Keratinocyte (primary cell): ENCODE data around the gene RLBP1. TPM values are rescaled to one million over a fixed set of nuclear protein-coding genes. Genes with fewer than 3 reads are reported as not detected.

ENCODE experiments used
- DNase-seq: peaks from one replicate; pipeline ENCODE4 v3.0.0-alpha.2; 2011; ENCODE audit warnings: low read depth, missing footprints, low spot score
- FAIRE-seq: peaks from 2 replicates; lab custom pipeline; 2011; peaks lifted over from hg19 to GRCh38; lab: Jason Lieb, UNC
- H2AFZ ChIP-seq: 2 replicates; pipeline ENCODE4 v1.6.0; 2012; ENCODE audit warnings: low read length, control low read depth, inconsistent platforms; ENCODE audit not compliant: control insufficient read depth
- H3K27ac ChIP-seq: 2 replicates; pipeline ENCODE4 v1.5.1; 2011; ENCODE audit warnings: low read length; ENCODE audit not compliant: control insufficient read depth, insufficient read depth
- H3K27me3 ChIP-seq: 3 replicates; pipeline ENCODE4 v1.6.0; 2011; ENCODE audit warnings: low read length; ENCODE audit not compliant: control insufficient read depth, insufficient read depth; ENCODE audit errors: extremely low read depth
- H3K36me3 ChIP-seq, 2 experiments: 2 replicates in 1 of 2; 3 replicates in 1 of 2; pipeline ENCODE4 v1.5.1; 2011; ENCODE audit warnings: low read length in 2 of 2, mild to moderate bottlenecking in 1 of 2; ENCODE audit not compliant: control insufficient read depth in 2 of 2, insufficient read depth in 2 of 2; ENCODE audit errors: extremely low read depth in 1 of 2
- H3K4me1 ChIP-seq: 3 replicates; pipeline ENCODE4 v1.5.1; 2011; ENCODE audit warnings: low read length; ENCODE audit not compliant: control insufficient read depth, insufficient read depth; ENCODE audit errors: extremely low read depth
- H3K4me2 ChIP-seq: 3 replicates; pipeline ENCODE4 v1.6.0; 2011; ENCODE audit warnings: low read depth, low read length; ENCODE audit not compliant: control insufficient read depth, insufficient read depth; ENCODE audit errors: extremely low read depth
- H3K4me3 ChIP-seq, 3 experiments: fragments of 200-600 bp in 1 of 3; sonication (generic) in 1 of 3; 2 replicates in 2 of 3; 3 replicates in 1 of 3; pipeline ENCODE4 v1.5.1; 2011 to 2016; ENCODE audit warnings: low read length in 3 of 3, mild to moderate bottlenecking in 3 of 3, control low read depth in 2 of 3, inconsistent platforms in 1 of 3, low read depth in 1 of 3, mixed read lengths in 1 of 3, mixed run types in 1 of 3, moderate library complexity in 1 of 3; ENCODE audit not compliant: control insufficient read depth in 2 of 3, insufficient read depth in 2 of 3; ENCODE audit errors: extremely low read depth in 1 of 3
- H3K79me2 ChIP-seq: 2 replicates; pipeline ENCODE4 v1.6.0; 2012; ENCODE audit warnings: low read length; ENCODE audit not compliant: control insufficient read depth, insufficient read depth
- H3K9ac ChIP-seq: 3 replicates; pipeline ENCODE4 v1.6.0; 2011; ENCODE audit warnings: low read length; ENCODE audit not compliant: control insufficient read depth, insufficient read depth; ENCODE audit errors: extremely low read depth
- H3K9me1 ChIP-seq: 3 replicates; pipeline ENCODE4 v1.6.0; 2011; ENCODE audit warnings: low read length; ENCODE audit not compliant: control insufficient read depth, insufficient read depth; ENCODE audit errors: extremely low read depth
- H3K9me3 ChIP-seq: 2 replicates; pipeline ENCODE4 v1.5.1; 2012; ENCODE audit warnings: low read depth, low read length; ENCODE audit not compliant: control insufficient read depth
- H4K20me1 ChIP-seq: 3 replicates; pipeline ENCODE4 v1.6.0; 2011; ENCODE audit warnings: low read length; ENCODE audit not compliant: control insufficient read depth, insufficient read depth; ENCODE audit errors: extremely low read depth
- EZH2 ChIP-seq: IDR thresholded peaks from one replicate; pipeline ENCODE4 v1.6.1; 2012; ENCODE audit warnings: inconsistent platforms, mild to moderate bottlenecking, low read length, moderate library complexity
- dilution Hi-C: fragments of 300-500 bp; cut with MboI; formaldehyde crosslinking; loops from one replicate; pipeline ENCODE4 v1.7.0; 2020; ENCODE audit warnings: low sequenced_read_pairs; ENCODE audit not compliant: extremely low pct_ligation_motif_present
- polyA plus RNA-seq, 5 experiments: library from polyadenylated mRNA; depleted of rRNA in 3 of 5; stranded (reverse) in 3 of 5; stranded (forward) in 1 of 5; unstranded in 1 of 5; fragments of >200 nt; gene quantifications; 1 replicate in 1 of 5; 2 replicates in 3 of 5; 3 replicates in 1 of 5; pipeline versions ENCODE4 v1.2.1 to v1.2.3, GENCODE V29; 2011 to 2012; ENCODE audit warnings: missing spikeins in 2 of 5, low read depth in 1 of 5, low replicate concordance in 1 of 5
- TF ChIP-seq, protein P1 (sequence below), 3 experiments: IDR thresholded peaks in 1 of 3; conservative IDR thresholded peaks in 1 of 3; optimal IDR thresholded peaks in 1 of 3; 2 replicates in 2 of 3; 3 replicates in 1 of 3; pipeline versions ENCODE3 to v1.5.1; 2011; ENCODE audit warnings: low read length in 3 of 3, mild to moderate bottlenecking in 3 of 3, moderate library complexity in 2 of 3, control low read depth in 1 of 3, inconsistent platforms in 1 of 3; ENCODE audit not compliant: insufficient read depth in 2 of 3; ENCODE audit errors: extremely low read depth in 1 of 3

The RLBP1 gene
- polyA plus RNA-seq, 1 donor (not counting 4 experiments of a cell fraction or from before 2014, with no cell fraction given), result not detected

- peak overlapping the region; percentile 70 for H3K27ac ChIP-seq
- H3K79me2 ChIP-seq, result no peaks in the 10 kb centered on the region
- H3K4me3 ChIP-seq, result no peak overlapping the region
- H3K36me3 ChIP-seq, result no peaks in the 10 kb centered on the region
- peak overlapping the region; percentile 81 for H3K4me2 ChIP-seq
- H3K4me1 ChIP-seq, result peaks cover 29% of the 10 kb centered on the region
- H3K9ac ChIP-seq, result no peak overlapping the region
- H3K9me1 ChIP-seq, result no peaks in the 10 kb centered on the region
- DNase-seq (no peak), FAIRE-seq (no peak)
- TF ChIP-seq, protein P1, sequence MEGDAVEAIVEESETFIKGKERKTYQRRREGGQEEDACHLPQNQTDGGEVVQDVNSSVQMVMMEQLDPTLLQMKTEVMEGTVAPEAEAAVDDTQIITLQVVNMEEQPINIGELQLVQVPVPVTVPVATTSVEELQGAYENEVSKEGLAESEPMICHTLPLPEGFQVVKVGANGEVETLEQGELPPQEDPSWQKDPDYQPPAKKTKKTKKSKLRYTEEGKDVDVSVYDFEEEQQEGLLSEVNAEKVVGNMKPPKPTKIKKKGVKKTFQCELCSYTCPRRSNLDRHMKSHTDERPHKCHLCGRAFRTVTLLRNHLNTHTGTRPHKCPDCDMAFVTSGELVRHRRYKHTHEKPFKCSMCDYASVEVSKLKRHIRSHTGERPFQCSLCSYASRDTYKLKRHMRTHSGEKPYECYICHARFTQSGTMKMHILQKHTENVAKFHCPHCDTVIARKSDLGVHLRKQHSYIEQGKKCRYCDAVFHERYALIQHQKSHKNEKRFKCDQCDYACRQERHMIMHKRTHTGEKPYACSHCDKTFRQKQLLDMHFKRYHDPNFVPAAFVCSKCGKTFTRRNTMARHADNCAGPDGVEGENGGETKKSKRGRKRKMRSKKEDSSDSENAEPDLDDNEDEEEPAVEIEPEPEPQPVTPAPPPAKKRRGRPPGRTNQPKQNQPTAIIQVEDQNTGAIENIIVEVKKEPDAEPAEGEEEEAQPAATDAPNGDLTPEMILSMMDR (optimal IDR thresholded peaks at IDR 0.05 in 1 of 3, IDR thresholded peaks at IDR 0.05 in 1 of 3, conservative IDR thresholded peaks at IDR 0.05 in 1 of 3; ENCODE audit: extremely low read depth in 1 of 3, insufficient read depth in 2 of 3, low read length in 3 of 3), result no peak
- no peak for TF ChIP-seq EZH2
- H4K20me1 ChIP-seq, result no peaks in the 10 kb centered on the region
- dilution Hi-C loops, result no loop called here
- no peaks in the 10 kb centered on the region for H3K9me3 ChIP-seq
- H3K27me3 ChIP-seq, result no peaks in the 10 kb centered on the region
- H2AFZ ChIP-seq, result no peak overlapping the region
These were observed 53.0 kb downstream of the RLBP1 start for GRCh38 chr15:89168316-89168833.

DNA sequence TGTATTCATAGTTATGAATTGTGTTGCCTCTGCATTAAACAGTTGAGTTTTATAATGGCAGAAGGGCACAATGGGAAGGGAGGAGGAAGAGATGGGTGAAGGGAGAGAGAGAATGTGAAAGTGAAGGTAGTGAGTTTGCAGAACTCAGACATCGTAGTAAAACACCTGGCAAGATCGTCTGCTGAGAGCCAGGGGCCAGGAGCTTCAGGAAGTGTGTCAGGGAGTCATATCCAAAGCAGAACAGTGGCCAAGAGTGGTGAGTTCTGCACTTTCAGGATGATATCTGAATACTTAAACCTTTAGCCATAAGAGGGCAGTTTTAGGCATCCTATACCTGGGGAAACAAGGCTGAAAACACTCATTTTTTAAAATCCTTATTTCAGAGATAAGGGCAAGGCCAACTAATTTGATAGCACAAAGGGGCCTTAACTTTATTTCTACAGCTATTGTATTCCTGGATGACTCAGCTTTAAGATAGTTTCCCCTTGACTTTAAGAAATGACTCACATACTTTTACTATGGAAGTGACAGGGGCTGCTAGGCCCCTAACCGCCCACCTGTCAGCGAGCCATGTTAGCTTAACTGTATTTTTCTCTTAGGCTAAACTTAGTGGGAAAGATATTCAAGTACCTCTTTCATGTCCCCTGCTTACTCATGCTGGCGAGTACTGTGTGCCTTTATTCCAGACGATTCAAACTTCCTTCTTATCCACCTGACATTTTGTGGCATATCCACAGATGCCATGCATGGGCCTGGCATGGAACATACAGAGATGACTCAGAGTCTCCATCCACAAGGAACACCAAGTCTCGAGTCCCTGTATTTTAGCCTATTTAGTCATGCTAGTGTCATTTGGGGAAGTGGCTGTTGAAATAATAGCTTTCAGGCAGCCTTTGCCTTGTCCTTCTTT, 53.9 kb downstream of the RLBP1 start:
- Histone ChIP-seq H3K4me3 (peak overlapping the region in 2 of 3 experiments; percentile 29 to 39), H3K27ac (peak overlapping the region; percentile 70), H4K20me1 (no peaks in the 10 kb centered on the region), H3K4me2 (peak overlapping the region; percentile 81), H3K9me3 (no peaks in the 10 kb centered on the region), H3K27me3 (no peaks in the 10 kb centered on the region), H3K79me2 (no peaks in the 10 kb centered on the region), H3K36me3 (no peaks in the 10 kb centered on the region), H3K9me1 (no peaks in the 10 kb centered on the region), H2AFZ (peak overlapping the region; percentile 14), H3K4me1 (peaks cover 29% of the 10 kb centered on the region), H3K9ac (no peak overlapping the region)
- no peak for TF ChIP-seq EZH2
- TF ChIP-seq, protein P1 (optimal IDR thresholded peaks at IDR 0.05 in 1 of 3, IDR thresholded peaks at IDR 0.05 in 1 of 3, conservative IDR thresholded peaks at IDR 0.05 in 1 of 3; ENCODE audit: extremely low read depth in 1 of 3, insufficient read depth in 2 of 3, low read length in 3 of 3), result no peak
- DNase-seq, result peak; percentile 65
- FAIRE-seq, result peak; percentile 92
- dilution Hi-C loops, result no loop called here
